KOPT-K1 (cell line): ENCODE results near the gene GTF2F2.

ENCODE experiments used
- H3K27ac ChIP-seq: fragments of 200-600 bp; sonication (generic); 2 replicates; pipeline ENCODE4 v1.5.1; 2016; ENCODE audit warnings: antibody characterized with exemption, mild to moderate bottlenecking, low read depth, low read length; ENCODE audit not compliant: poor library complexity, severe bottlenecking
- H3K36me3 ChIP-seq: fragments of 200-600 bp; sonication (generic); 2 replicates; pipeline ENCODE4 v1.5.1; 2017; ENCODE audit warnings: antibody characterized with exemption, mild to moderate bottlenecking, low read length, moderate library complexity; ENCODE audit not compliant: insufficient read depth
- H3K9me3 ChIP-seq: fragments of 200-600 bp; sonication (generic); 2 replicates; pipeline ENCODE4 v1.5.1; 2017; ENCODE audit warnings: antibody characterized with exemption, low read length, mild to moderate bottlenecking; ENCODE audit not compliant: insufficient read depth, poor library complexity, severe bottlenecking

GTF2F2 gene

GRCh38 chr13:45108716-45109101, 11.6 kb upstream of the GTF2F2 start:
- Histone ChIP-seq H3K27ac (no peak overlapping the region), H3K9me3 (no peaks in the 10 kb centered on the region), H3K36me3 (no peaks in the 10 kb centered on the region)

DNA sequence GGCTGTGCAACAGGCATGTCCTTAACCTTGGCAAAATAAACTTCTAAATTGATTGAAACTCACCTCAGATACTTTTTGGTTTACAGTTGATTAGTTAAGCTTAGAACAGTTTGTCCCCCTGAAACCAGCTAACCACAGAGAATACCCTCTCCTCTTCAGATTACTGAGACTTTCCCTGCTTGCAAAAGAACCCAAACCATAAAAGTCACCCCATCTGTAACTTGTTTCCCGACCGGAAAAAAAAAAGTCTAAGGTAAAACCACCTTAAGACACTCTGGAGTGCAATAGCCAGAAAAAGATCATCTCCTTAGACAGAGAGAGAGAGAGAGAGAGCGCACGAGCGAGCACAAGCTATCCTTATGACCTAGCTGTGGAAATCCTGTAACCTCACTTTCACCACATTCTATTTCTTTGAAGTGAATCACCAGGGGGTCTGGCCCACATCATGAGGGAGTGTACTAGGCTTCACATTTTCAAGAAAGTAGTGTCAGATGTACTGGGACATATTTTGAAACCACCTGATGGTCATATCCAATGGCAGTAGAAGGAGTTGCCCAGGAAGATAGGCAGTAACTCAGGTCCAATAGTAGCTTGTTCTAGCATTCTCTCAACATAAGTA, 11.1 kb upstream of the GTF2F2 start:
- Histone ChIP-seq H3K27ac (no peak overlapping the region), H3K36me3 (no peaks in the 10 kb centered on the region), H3K9me3 (no peaks in the 10 kb centered on the region)

DNA sequence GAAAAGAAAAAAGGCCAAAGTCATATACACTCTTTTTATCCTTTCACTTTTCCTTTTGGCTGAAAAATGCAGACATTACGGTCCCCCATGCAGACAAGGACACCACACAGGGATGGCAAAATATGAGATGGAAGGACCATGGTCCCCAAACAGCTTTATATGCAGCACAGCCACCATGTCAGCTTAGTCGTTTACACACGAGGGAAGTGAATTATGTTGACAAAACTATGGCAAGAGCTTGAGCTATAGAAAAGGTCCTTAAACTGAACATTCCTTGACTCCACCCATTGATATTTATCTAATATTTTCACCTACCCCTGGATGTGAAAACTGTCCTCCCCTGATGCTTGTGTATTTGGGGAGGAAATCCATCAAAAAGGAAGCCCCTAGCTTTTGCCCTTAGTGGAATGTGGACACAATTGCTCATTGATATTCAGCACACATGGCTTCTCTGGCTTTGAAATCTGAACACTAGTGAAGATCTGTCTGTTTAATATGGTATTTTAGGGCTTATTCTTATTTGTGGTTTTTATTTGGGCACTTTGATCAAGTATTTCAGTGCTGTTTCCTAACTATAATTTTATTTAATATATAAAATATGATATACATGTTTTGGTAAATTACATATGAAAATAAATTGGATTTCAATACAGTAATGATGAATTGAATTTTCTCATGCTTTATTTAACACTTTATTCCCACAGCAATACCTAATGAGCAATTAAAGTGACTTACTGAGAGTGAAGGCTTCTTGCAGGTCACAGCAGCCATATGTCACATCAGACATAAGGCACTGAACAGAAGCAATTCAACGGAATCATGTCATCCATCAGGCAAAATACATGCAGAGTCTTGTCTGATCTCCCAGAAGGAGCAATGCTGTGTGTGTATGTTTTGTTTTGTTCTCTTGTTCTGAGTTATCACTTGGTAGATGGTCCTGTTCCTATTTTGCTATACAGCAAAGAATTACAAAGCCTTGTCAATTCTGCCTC, 6.8 kb upstream of the GTF2F2 start:
- no peaks in the 10 kb centered on the region for H3K9me3 ChIP-seq
- no peak overlapping the region for H3K27ac ChIP-seq
- H3K36me3 ChIP-seq, result no peaks in the 10 kb centered on the region

DNA sequence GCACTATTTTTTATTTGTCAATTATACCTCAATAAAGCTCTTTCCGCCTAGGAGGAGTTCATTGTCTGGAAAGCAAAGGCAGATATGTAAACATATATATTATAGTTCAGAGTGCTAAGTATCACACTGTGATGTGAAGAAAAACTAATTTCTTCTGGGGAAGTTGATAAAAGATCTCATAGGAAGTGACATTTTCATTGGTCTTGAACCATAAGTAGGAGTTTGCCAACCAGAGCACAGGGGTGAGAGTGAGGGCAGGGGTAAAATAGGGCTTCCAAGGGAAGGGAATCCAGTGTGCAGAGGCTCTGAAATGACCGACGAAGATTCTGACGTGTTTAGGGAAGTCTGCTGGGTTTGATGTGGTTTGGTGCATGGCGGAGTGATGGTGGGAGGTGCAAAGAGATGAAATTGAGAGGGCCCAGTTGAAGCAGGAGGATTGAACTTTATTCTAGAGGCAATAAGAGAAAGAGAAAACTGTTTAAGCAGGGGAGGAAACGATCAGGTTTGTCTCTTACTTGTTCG, 780 bp upstream of the GTF2F2 start:
- Histone ChIP-seq H3K9me3 (no peaks in the 10 kb centered on the region), H3K27ac (peak overlapping the region; percentile 74), H3K36me3 (no peaks in the 10 kb centered on the region)

DNA sequence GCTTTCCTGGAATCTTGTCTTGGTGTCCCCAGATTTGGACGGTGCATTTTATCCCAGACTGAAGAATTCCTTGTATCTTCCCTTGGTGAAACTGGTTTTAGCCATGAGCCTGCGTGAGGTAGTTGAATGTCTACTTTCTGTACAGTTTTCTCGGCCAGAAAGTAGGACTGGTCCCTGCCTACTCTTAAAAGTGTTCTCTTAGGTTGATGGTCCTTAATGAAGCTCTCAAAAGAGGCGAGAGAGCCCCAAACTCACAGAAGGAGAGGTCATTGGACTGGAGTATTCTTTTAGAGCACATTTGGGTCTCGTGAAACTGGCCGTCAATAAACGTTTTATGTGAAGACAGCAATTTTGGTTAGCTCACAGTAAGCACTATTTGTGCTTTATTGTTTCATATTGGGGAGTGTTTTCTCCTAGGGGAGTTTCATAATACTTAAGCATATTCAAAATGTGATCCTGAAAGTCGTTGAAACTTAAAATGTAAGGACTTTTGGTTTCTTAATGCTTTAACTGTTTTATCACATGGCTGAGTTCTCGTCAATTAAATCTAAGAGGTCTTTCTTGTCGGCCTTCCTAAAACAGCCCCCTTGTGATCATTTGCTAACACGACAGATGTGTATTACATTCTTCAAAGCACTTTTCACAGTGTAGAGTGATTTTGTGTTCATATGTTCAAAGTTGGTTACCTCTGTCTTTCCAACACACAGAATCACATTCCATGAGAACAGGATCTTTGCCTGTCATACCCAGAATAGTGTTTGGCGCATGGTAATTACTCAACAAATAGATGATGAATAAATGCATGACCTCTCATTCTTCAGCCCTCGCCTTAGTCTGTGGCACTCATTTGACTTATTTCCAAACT, 889 bp downstream of the GTF2F2 start:
- H3K36me3 ChIP-seq, result no peaks in the 10 kb centered on the region
- peak overlapping the region; percentile 74 for H3K27ac ChIP-seq
- H3K9me3 ChIP-seq, result no peaks in the 10 kb centered on the region

DNA sequence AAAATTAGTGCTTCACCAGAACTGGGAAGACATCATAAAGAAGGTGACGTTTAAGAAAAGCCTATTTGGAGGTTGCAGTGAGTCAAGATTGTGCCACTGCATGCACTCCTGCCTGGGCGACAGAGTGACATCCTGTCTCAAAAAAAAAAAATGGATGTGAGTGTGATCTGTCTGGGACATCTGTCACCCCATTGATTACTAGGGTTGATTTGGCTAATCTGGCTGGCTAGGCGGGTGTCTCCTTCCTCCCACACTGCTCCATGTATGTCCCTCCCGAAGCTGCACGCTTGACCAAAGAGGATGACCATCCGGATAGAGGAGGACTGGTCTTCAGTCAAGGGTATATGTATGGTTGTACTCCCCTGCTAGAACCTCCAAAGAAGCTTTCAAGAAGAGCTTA, 2.6 kb downstream of the GTF2F2 start:
- no peaks in the 10 kb centered on the region for H3K9me3 ChIP-seq
- no peak overlapping the region for H3K27ac ChIP-seq

DNA sequence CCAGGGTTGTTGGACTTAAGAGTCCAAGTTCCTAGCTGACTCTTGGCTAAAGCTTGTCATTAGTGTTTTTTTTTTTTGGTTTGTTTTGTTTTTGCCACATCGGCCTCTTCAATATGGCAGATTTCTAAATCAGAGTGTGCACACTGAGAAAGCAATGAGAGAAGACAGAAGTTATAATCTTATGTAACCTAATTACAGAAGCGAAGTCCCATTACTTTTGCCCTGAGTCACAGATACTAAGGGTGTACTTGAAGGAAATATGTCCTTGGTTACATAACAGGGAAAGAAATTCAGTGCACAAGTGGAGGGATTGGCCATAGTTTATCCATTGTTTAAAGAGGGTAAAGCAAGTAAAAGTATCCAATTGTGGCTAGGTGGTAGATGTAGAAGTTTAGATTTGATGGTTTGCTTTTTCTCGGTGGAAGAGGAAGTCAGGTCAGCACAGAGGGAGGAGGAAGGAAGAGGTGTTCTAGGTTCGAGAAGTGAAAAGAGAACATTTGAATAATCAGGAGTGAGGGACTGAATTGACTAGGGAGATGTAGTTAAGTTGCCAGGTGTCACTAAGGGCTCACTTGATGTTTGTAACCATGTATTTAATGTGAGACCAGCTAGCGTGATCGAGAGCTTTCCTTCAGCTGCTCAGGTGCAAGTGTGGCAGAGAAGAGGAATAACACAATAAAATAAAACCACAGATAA, 12.2 kb downstream of the GTF2F2 start:
- Histone ChIP-seq H3K9me3 (peaks cover 36% of the 10 kb centered on the region), H3K36me3 (peaks cover 6% of the 10 kb centered on the region; the same call in 1 of the 2 replicates), H3K27ac (no peak overlapping the region)

More for the DNA sequence above, 2.6 kb downstream of the GTF2F2 start:
- no peaks in the 10 kb centered on the region for H3K36me3 ChIP-seq

DNA sequence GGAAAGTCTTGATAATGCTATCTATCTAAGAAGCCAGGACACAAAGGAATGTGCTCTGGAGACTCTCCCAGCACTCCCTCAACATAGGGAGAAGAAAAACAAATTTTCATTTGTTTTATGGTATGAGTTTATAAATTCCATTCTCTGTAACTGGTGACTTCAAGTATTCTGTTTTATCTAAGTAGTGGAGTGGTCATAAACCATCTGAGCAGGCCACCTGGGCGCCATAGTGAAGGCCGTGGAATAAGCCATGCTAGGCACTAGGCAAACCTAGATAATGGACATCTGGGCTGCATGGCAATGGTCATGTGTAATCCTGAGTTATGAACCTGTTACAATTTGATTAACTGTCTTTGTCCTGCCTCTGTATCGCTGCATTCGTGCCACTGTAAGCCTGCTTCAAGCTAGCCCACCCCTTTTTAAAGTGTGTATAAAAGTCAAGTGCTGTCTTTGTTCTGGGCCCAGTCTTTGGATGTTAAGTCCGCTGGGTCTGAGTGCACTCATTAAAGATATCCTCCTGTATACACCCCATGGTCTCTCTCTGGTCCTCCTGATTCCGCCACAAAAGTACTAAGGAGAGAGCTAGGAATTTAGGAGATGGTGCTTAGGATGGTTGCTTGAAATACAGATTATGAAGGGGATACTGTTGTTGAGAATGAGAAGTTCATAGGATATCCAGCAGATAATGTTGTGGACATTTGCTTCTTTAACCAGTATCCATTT, 13.2 kb downstream of the GTF2F2 start:
- no peak overlapping the region for H3K27ac ChIP-seq
- peaks cover 15% of the 10 kb centered on the region; the same call in 1 of the 2 replicates for H3K36me3 ChIP-seq
- peaks cover 36% of the 10 kb centered on the region for H3K9me3 ChIP-seq

- Histone ChIP-seq H3K27ac (no peak overlapping the region), H3K36me3 (peaks cover 33% of the 10 kb centered on the region; the same call in 1 of the 2 replicates), H3K9me3 (peaks cover 20% of the 10 kb centered on the region)
These were observed 16.6 kb downstream of the GTF2F2 start for GRCh38 chr13:45136741-45137504.

- no peak overlapping the region for H3K27ac ChIP-seq
- H3K36me3 ChIP-seq, result peaks cover 33% of the 10 kb centered on the region; the same call in 1 of the 2 replicates
- peaks cover 14% of the 10 kb centered on the region for H3K9me3 ChIP-seq
These were observed 17.2 kb downstream of the GTF2F2 start for GRCh38 chr13:45137526-45137925.

DNA sequence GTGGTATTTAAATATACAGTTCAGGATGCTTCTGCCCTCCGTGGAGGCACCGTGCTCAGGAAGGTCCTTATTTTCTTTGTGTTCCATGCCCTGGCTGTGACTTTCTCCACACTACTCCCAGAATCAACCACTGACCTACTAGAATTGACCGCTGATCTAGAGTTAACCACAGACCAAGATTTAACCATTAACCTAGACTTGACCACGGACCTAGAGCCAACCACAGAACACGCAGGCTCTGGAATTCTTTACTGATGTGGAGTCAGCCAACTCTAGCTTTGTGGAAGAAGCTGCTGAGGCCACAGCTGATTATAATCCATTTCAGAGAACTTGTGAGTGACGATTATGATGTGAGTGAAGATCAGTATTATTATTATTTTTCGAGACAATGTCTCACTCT, 18.0 kb downstream of the GTF2F2 start:
- peaks cover 7% of the 10 kb centered on the region for H3K9me3 ChIP-seq
- H3K27ac ChIP-seq, result no peak overlapping the region
- H3K36me3 ChIP-seq, result peaks cover 33% of the 10 kb centered on the region; the same call in 1 of the 2 replicates

DNA sequence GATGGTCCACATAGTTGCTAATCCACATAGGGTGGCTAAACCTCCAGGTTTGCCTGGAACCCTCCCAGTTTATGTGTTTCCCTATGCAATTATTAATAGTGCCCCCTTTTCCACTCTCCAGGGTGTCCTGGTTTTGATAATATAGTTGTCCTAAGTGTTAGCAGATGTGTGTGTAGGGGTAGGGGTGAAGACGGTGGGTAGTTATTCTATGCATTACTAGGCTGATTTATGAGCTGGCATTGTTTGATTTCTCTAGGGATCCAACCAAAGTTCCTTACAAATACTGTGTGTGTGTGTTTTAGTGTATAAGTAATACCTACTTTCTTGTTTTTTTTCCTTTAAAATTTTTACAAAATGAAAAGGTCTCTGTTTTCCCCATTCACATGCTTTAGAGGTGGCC, 21.1 kb downstream of the GTF2F2 start:
- Histone ChIP-seq H3K27ac (no peak overlapping the region), H3K9me3 (no peaks in the 10 kb centered on the region), H3K36me3 (peaks cover 33% of the 10 kb centered on the region; the same call in 1 of the 2 replicates)
